SK-N-MC (cell line): ENCODE results near the gene ZDHHC24.

Experiments used
- EZH2 ChIP-seq: fragments of 200-600 bp; sonication (generic); IDR thresholded peaks from one replicate; pipeline ENCODE4 v1.6.1; 2017; ENCODE audit warnings: antibody characterized with exemption
- FOXP2 ChIP-seq: optimal IDR thresholded peaks from 2 replicates; pipeline ENCODE3; 2011; ENCODE audit warnings: mild to moderate bottlenecking, moderate library complexity; ENCODE audit not compliant: insufficient read depth; ENCODE audit errors: extremely low read length, control extremely low read depth
- POLR2AphosphoS5 ChIP-seq: IDR thresholded peaks from 2 replicates; pipeline ENCODE4 v1.6.1; 2012; ENCODE audit warnings: mild to moderate bottlenecking, low read depth, low read length, borderline replicate concordance

DNA sequence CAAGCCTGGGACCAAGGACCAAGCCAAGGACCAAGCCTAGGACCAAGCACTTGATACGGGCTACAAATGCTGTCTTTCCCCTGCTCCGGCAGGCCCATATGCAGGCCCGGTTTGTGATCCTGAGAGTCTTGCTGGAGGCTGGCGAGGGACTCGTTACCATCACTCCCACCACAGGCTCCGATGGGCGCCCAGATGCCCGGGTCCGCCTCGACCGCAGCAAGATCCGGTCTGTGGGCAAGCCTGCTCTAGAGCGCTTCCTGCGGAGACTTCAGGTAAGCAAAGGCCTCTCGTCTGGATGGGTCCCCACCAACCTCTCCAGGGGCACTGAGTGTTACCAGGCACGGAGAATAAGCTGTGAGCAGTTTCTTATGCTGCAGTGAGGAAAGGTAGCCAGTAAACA is 48.6 kb downstream of the ZDHHC24 start:
- TF ChIP-seq POLR2AphosphoS5 (no peak), EZH2 (no peak), FOXP2 (no peak)
